B cell (primary cell): Measurements from ENCODE around the gene SHB.
A peak's percentile ranks its signal among the peaks of the same experiment; 100 is the strongest.

Experiments used
- EZH2 ChIP-seq: IDR thresholded peaks from 2 replicates; pipeline ENCODE4 v1.6.1; 2012; ENCODE audit warnings: borderline replicate concordance, low read depth, mild to moderate bottlenecking, moderate library complexity, low read length; ENCODE audit not compliant: insufficient read depth, poor library complexity, severe bottlenecking
- TF ChIP-seq, protein P1 (sequence below): fragments of 200-600 bp; IDR thresholded peaks from one replicate; pipeline ENCODE4 v1.8.0; 2022; ENCODE audit warnings: antibody characterized with exemption, mild to moderate bottlenecking

DNA sequence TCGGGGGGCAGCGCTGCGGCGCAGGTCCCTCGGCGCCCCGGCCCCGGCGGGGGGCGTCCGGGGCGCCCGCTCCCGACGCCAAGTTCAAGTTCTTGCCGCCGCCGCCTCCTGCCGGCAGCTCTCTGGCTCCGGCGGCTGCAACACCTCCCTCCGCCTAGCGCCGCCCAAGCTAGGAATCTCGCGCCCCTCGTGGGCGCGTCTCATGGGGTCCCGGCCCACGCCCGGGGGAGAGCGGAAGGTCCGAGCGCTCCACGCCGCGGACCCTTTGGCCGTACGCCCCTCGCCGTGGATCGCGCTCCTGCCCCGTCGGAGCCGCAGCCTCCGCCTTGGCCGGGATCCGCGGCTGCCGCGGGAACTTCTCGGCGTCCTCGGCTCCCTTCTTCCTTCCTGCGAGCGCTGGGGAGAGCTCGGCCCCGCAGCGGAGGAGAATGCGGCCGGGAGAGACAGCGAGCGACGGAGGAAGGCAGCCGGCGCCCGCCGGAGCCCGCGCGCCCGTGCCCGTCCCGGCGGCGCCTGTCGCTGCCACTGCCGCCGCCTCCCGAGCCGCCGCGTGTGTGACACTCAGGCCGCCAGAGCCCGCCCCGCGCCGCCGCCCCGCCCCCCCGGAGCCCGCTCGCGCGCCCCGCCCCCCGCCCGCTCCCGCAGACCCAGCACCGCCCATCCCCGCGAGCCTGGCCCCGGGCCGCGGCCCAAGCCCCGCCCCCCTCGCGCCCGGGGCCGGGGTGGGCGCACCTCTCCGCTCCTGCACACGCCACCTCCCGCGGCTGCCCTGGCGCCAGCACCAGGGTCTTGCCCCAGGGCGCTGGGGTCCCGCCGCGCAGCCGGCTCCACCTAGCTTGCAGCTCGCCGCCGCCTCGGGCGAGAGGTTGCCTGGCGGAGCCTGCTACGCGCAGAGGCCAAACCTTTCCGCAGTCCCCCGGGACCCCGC lies at the start of gene SHB:
- TF ChIP-seq, protein P1, sequence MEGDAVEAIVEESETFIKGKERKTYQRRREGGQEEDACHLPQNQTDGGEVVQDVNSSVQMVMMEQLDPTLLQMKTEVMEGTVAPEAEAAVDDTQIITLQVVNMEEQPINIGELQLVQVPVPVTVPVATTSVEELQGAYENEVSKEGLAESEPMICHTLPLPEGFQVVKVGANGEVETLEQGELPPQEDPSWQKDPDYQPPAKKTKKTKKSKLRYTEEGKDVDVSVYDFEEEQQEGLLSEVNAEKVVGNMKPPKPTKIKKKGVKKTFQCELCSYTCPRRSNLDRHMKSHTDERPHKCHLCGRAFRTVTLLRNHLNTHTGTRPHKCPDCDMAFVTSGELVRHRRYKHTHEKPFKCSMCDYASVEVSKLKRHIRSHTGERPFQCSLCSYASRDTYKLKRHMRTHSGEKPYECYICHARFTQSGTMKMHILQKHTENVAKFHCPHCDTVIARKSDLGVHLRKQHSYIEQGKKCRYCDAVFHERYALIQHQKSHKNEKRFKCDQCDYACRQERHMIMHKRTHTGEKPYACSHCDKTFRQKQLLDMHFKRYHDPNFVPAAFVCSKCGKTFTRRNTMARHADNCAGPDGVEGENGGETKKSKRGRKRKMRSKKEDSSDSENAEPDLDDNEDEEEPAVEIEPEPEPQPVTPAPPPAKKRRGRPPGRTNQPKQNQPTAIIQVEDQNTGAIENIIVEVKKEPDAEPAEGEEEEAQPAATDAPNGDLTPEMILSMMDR, result peak; percentile 33
- no peak for TF ChIP-seq EZH2
